GM19240 (cell line): Measurements from ENCODE around the gene SLC1A2.

Experiments used
- DNase-seq: peaks from one replicate; pipeline ENCODE4 v3.0.0; 2011; ENCODE audit warnings: low spot score; ENCODE audit not compliant: insufficient read length

Gene SLC1A2

GRCh38 chr11:35326266-35326879 is 93.0 kb downstream of the SLC1A2 start:
- DNase-seq, result no peak

- DNase-seq, result no peak
Observed at GRCh38 chr11:35324981-35325380, 94.4 kb downstream of the SLC1A2 start.

GRCh38 chr11:35324183-35324886 is 95.0 kb downstream of the SLC1A2 start:
- DNase-seq, result no peak

- no peak for DNase-seq
Observed at GRCh38 chr11:35323076-35323868, 96.1 kb downstream of the SLC1A2 start.

- DNase-seq, result no peak
Observed at GRCh38 chr11:35322318-35322979, 96.9 kb downstream of the SLC1A2 start.

- no peak for DNase-seq
Observed at GRCh38 chr11:35321532-35322317, 97.6 kb downstream of the SLC1A2 start.

- DNase-seq, result no peak
Observed at GRCh38 chr11:35321111-35321510, 98.2 kb downstream of the SLC1A2 start.

- DNase-seq, result no peak
Observed at GRCh38 chr11:35318977-35319925, 100.1 kb downstream of the SLC1A2 start.

- no peak for DNase-seq
Observed at GRCh38 chr11:35318309-35318708, 101.0 kb downstream of the SLC1A2 start.

GRCh38 chr11:35317253-35317652 is 102.1 kb downstream of the SLC1A2 start:
- DNase-seq, result no peak

- no peak for DNase-seq
Observed at GRCh38 chr11:35316161-35316560, 103.2 kb downstream of the SLC1A2 start.

- no peak for DNase-seq
Observed at GRCh38 chr11:35313760-35314153, 105.6 kb downstream of the SLC1A2 start.

GRCh38 chr11:35313066-35313759 is 106.1 kb downstream of the SLC1A2 start:
- peak; percentile 29 for DNase-seq

GRCh38 chr11:35311331-35311730 is 108.0 kb downstream of the SLC1A2 start:
- DNase-seq, result no peak

GRCh38 chr11:35308157-35308556 is 111.2 kb downstream of the SLC1A2 start:
- no peak for DNase-seq

- no peak for DNase-seq
Observed at GRCh38 chr11:35307221-35307621, 112.1 kb downstream of the SLC1A2 start.

GRCh38 chr11:35305670-35306382 is 113.5 kb downstream of the SLC1A2 start:
- DNase-seq, result peak; percentile 30

- DNase-seq, result no peak
Observed at GRCh38 chr11:35304900-35305460, 114.4 kb downstream of the SLC1A2 start.
